ENCODE measurements around the gene IRAK1. TPM values are rescaled to one million over a fixed set of nuclear protein-coding genes. Genes with fewer than 3 reads are reported as not detected.

Gene IRAK1
- polyA plus RNA-seq, 4 donors: 57.2 to 135 (median 117) TPM

- peak overlapping the region in 1 of 3 donors; percentile 69 for H3K27ac ChIP-seq (ENCODE audit: low read depth in 1 of 3, low read length in 2 of 3)
- no peak overlapping the region for H3K4me3 ChIP-seq (ENCODE audit: low read depth in 1 of 3, low read length in 3 of 3)
- peaks cover 2 to 69% (median 8%) of the 10 kb centered on the region in 3 donors for H3K36me3 ChIP-seq (ENCODE audit: control insufficient read depth in 3 of 3, insufficient read depth in 2 of 3, low read depth in 1 of 3, low read length in 3 of 3)
- peaks cover 0 to 27% (median 0%) of the 10 kb centered on the region in 3 donors for H3K4me1 ChIP-seq (ENCODE audit: control insufficient read depth in 3 of 3, insufficient read depth in 2 of 3, low read depth in 1 of 3, low read length in 2 of 3)
- no peaks in the 10 kb centered on the region for H3K9me3 ChIP-seq (ENCODE audit: control insufficient read depth in 2 of 2, insufficient read depth in 1 of 2, low read depth in 1 of 2, low read length in 1 of 2)
- no peaks in the 10 kb centered on the region for H3K27me3 ChIP-seq (ENCODE audit: control insufficient read depth in 3 of 3, insufficient read depth in 3 of 3, low read length in 3 of 3)
- no peak for DNase-seq
- WGBS, 3 donors: 60 to 66% (median 61%) methylated on average over 13 to 14 of the region's 14 CpGs
- no peak for FAIRE-seq
Observed at GRCh38 chrX:153966841-153967535, 52.7 kb downstream of the IRAK1 start.

GRCh38 chrX:153966283-153966688 lies 53.4 kb downstream of the IRAK1 start:
- DNase-seq: no peak
- Histone ChIP-seq H3K36me3 (ENCODE audit: control insufficient read depth in 3 of 3, insufficient read depth in 2 of 3, low read depth in 1 of 3, low read length in 3 of 3) (peaks cover 2 to 76% (median 8%) of the 10 kb centered on the region in 3 donors), H3K4me3 (ENCODE audit: low read depth in 1 of 3, low read length in 3 of 3) (no peak overlapping the region), H3K27me3 (ENCODE audit: control insufficient read depth in 3 of 3, insufficient read depth in 3 of 3, low read length in 3 of 3) (no peaks in the 10 kb centered on the region), H3K27ac (ENCODE audit: low read depth in 1 of 3, low read length in 2 of 3) (peak overlapping the region in 1 of 3 donors; percentile 69), H3K9me3 (ENCODE audit: control insufficient read depth in 2 of 2, insufficient read depth in 1 of 2, low read depth in 1 of 2, low read length in 1 of 2) (no peaks in the 10 kb centered on the region), H3K4me1 (ENCODE audit: control insufficient read depth in 3 of 3, insufficient read depth in 2 of 3, low read depth in 1 of 3, low read length in 2 of 3) (peaks cover 0 to 27% (median 0%) of the 10 kb centered on the region in 3 donors)
- FAIRE-seq: no peak
- 70 to 91% (median 80%) methylated on average over 15 of the region's 15 CpGs for WGBS, 3 donors

GRCh38 chrX:153965406-153965805 lies 54.3 kb downstream of the IRAK1 start:
- H3K4me1 ChIP-seq (ENCODE audit: control insufficient read depth in 3 of 3, insufficient read depth in 2 of 3, low read depth in 1 of 3, low read length in 2 of 3): peaks cover 0 to 27% (median 0%) of the 10 kb centered on the region in 3 donors
- peaks cover 2 to 84% (median 8%) of the 10 kb centered on the region in 3 donors for H3K36me3 ChIP-seq (ENCODE audit: control insufficient read depth in 3 of 3, insufficient read depth in 2 of 3, low read depth in 1 of 3, low read length in 3 of 3)
- FAIRE-seq (no peak), DNase-seq (no peak)
- H3K9me3 ChIP-seq (ENCODE audit: control insufficient read depth in 2 of 2, insufficient read depth in 1 of 2, low read depth in 1 of 2, low read length in 1 of 2): no peaks in the 10 kb centered on the region
- WGBS, 3 donors: 69 to 72% (median 70%) methylated on average over 3 to 5 of the region's 5 CpGs
- H3K4me3 ChIP-seq (ENCODE audit: low read depth in 1 of 3, low read length in 3 of 3): no peak overlapping the region
- no peak overlapping the region for H3K27ac ChIP-seq (ENCODE audit: low read depth in 1 of 3, low read length in 2 of 3)
- H3K27me3 ChIP-seq (ENCODE audit: control insufficient read depth in 3 of 3, insufficient read depth in 3 of 3, low read length in 3 of 3): no peaks in the 10 kb centered on the region

GRCh38 chrX:153964105-153964504 lies 55.6 kb downstream of the IRAK1 start:
- no peaks in the 10 kb centered on the region for H3K27me3 ChIP-seq (ENCODE audit: control insufficient read depth in 3 of 3, insufficient read depth in 3 of 3, low read length in 3 of 3)
- no peak for DNase-seq
- no peak for FAIRE-seq
- H3K27ac ChIP-seq (ENCODE audit: low read depth in 1 of 3, low read length in 2 of 3): no peak overlapping the region
- no peak overlapping the region for H3K4me3 ChIP-seq (ENCODE audit: low read depth in 1 of 3, low read length in 3 of 3)
- 88 to 90% (median 89%) methylated on average over 10 to 14 of the region's 14 CpGs for WGBS, 3 donors
- peaks cover 0 to 23% (median 0%) of the 10 kb centered on the region in 3 donors for H3K4me1 ChIP-seq (ENCODE audit: control insufficient read depth in 3 of 3, insufficient read depth in 2 of 3, low read depth in 1 of 3, low read length in 2 of 3)
- peaks cover 7 to 91% (median 10%) of the 10 kb centered on the region in 3 donors for H3K36me3 ChIP-seq (ENCODE audit: control insufficient read depth in 3 of 3, insufficient read depth in 2 of 3, low read depth in 1 of 3, low read length in 3 of 3)
- H3K9me3 ChIP-seq (ENCODE audit: control insufficient read depth in 2 of 2, insufficient read depth in 1 of 2, low read depth in 1 of 2, low read length in 1 of 2): no peaks in the 10 kb centered on the region

GRCh38 chrX:153963546-153963945 lies 56.2 kb downstream of the IRAK1 start:
- H3K9me3 ChIP-seq (ENCODE audit: control insufficient read depth in 2 of 2, insufficient read depth in 1 of 2, low read depth in 1 of 2, low read length in 1 of 2): no peaks in the 10 kb centered on the region
- 92 to 93% (median 92%) methylated on average over 10 to 12 of the region's 12 CpGs for WGBS, 3 donors
- H3K27ac ChIP-seq (ENCODE audit: low read depth in 1 of 3, low read length in 2 of 3): no peak overlapping the region
- FAIRE-seq: no peak
- H3K36me3 ChIP-seq (ENCODE audit: control insufficient read depth in 3 of 3, insufficient read depth in 2 of 3, low read depth in 1 of 3, low read length in 3 of 3): peaks cover 7 to 91% (median 10%) of the 10 kb centered on the region in 3 donors
- H3K27me3 ChIP-seq (ENCODE audit: control insufficient read depth in 3 of 3, insufficient read depth in 3 of 3, low read length in 3 of 3): no peaks in the 10 kb centered on the region
- DNase-seq: no peak
- no peak overlapping the region for H3K4me3 ChIP-seq (ENCODE audit: low read depth in 1 of 3, low read length in 3 of 3)
- H3K4me1 ChIP-seq (ENCODE audit: control insufficient read depth in 3 of 3, insufficient read depth in 2 of 3, low read depth in 1 of 3, low read length in 2 of 3): peaks cover 0 to 18% (median 0%) of the 10 kb centered on the region in 3 donors

- no peaks in the 10 kb centered on the region for H3K4me1 ChIP-seq (ENCODE audit: control insufficient read depth in 3 of 3, insufficient read depth in 2 of 3, low read depth in 1 of 3, low read length in 2 of 3)
- H3K27me3 ChIP-seq (ENCODE audit: control insufficient read depth in 3 of 3, insufficient read depth in 3 of 3, low read length in 3 of 3): no peaks in the 10 kb centered on the region
- no peaks in the 10 kb centered on the region for H3K9me3 ChIP-seq (ENCODE audit: control insufficient read depth in 2 of 2, insufficient read depth in 1 of 2, low read depth in 1 of 2, low read length in 1 of 2)
- DNase-seq (no peak), FAIRE-seq (no peak)
- 91 to 93% (median 92%) methylated on average over 11 of the region's 11 CpGs for WGBS, 3 donors
- no peak overlapping the region for H3K27ac ChIP-seq (ENCODE audit: low read depth in 1 of 3, low read length in 2 of 3)
- no peak overlapping the region for H3K4me3 ChIP-seq (ENCODE audit: low read depth in 1 of 3, low read length in 3 of 3)
- peaks cover 14 to 91% (median 15%) of the 10 kb centered on the region in 3 donors for H3K36me3 ChIP-seq (ENCODE audit: control insufficient read depth in 3 of 3, insufficient read depth in 2 of 3, low read depth in 1 of 3, low read length in 3 of 3)
Observed at GRCh38 chrX:153961292-153961691, 58.4 kb downstream of the IRAK1 start.

- no peaks in the 10 kb centered on the region for H3K4me1 ChIP-seq (ENCODE audit: control insufficient read depth in 3 of 3, insufficient read depth in 2 of 3, low read depth in 1 of 3, low read length in 2 of 3)
- WGBS, 3 donors: 93 to 96% (median 94%) methylated on average over 19 to 22 of the region's 22 CpGs
- H3K27me3 ChIP-seq (ENCODE audit: control insufficient read depth in 3 of 3, insufficient read depth in 3 of 3, low read length in 3 of 3): no peaks in the 10 kb centered on the region
- peaks cover 15 to 95% (median 15%) of the 10 kb centered on the region in 3 donors for H3K36me3 ChIP-seq (ENCODE audit: control insufficient read depth in 3 of 3, insufficient read depth in 2 of 3, low read depth in 1 of 3, low read length in 3 of 3)
- H3K4me3 ChIP-seq (ENCODE audit: low read depth in 1 of 3, low read length in 3 of 3): no peak overlapping the region
- DNase-seq (no peak), FAIRE-seq (no peak)
- H3K9me3 ChIP-seq (ENCODE audit: control insufficient read depth in 2 of 2, insufficient read depth in 1 of 2, low read depth in 1 of 2, low read length in 1 of 2): no peaks in the 10 kb centered on the region
- H3K27ac ChIP-seq (ENCODE audit: low read depth in 1 of 3, low read length in 2 of 3): no peak overlapping the region
Observed at GRCh38 chrX:153960786-153961185, 58.9 kb downstream of the IRAK1 start.
